CD8-positive, alpha-beta memory T cell (primary cell): ENCODE data around the gene BCCIP. TPM values are rescaled to one million over a fixed set of nuclear protein-coding genes. Genes with fewer than 3 reads are reported as not detected.
A peak's percentile ranks its signal among the peaks of the same experiment; 100 is the strongest.

Source experiments
- CTCF ChIA-PET: fragments of 350-600 bp; sonication (Branson Sonifier 250); formaldehyde crosslinking; loops from one replicate; lab custom pipeline; 2021; ENCODE audit warnings: antibody characterized with exemption; lab: Charles Lee
- POLR2A ChIA-PET: fragments of 350-600 bp; sonication (Branson Sonifier 250); formaldehyde crosslinking; loops from one replicate; lab custom pipeline; 2021; ENCODE audit warnings: antibody characterized with exemption; lab: Charles Lee
- DNase-seq, 5 donors: peaks; one replicate each; pipeline versions ENCODE4 v3.0.0 to v3.0.0-alpha.2; 2020 to 2022; ENCODE audit warnings: mixed read lengths in 1 of 5
- H3K27ac ChIP-seq: one replicate; pipeline ENCODE4 v1.7.0; 2013; ENCODE audit warnings: low read depth, mild to moderate bottlenecking, low read length, moderate library complexity
- H3K27me3 ChIP-seq: 2 replicates; pipeline ENCODE4 v1.7.0; 2013; ENCODE audit warnings: low read length, mild to moderate bottlenecking; ENCODE audit not compliant: insufficient read depth, poor library complexity, severe bottlenecking
- H3K36me3 ChIP-seq: 2 replicates; pipeline ENCODE4 v1.7.0; 2013; ENCODE audit warnings: mild to moderate bottlenecking, low read length, moderate library complexity; ENCODE audit not compliant: insufficient read depth
- H3K4me1 ChIP-seq: 2 replicates; pipeline ENCODE4 v1.7.0; 2013; ENCODE audit warnings: mild to moderate bottlenecking, low read length, moderate library complexity; ENCODE audit not compliant: insufficient read depth
- H3K4me3 ChIP-seq: 2 replicates; pipeline ENCODE4 v1.7.0; 2013; ENCODE audit warnings: mild to moderate bottlenecking, low read length
- H3K9me3 ChIP-seq: 2 replicates; pipeline ENCODE4 v1.7.0; 2013; ENCODE audit warnings: mild to moderate bottlenecking, low read length
- H3K27ac Mint-ChIP-seq, 8 donors: one replicate each; pipeline ENCODE4 v1.8.0; 2020 to 2021; ENCODE audit warnings: mixed read lengths in 8 of 8, mild to moderate bottlenecking in 6 of 8, inconsistent platforms in 3 of 8, moderate library complexity in 3 of 8
- H3K27me3 Mint-ChIP-seq, 2 donors: one replicate each; pipeline ENCODE4 v1.8.0; 2020 to 2021; ENCODE audit warnings: mixed read lengths in 2 of 2, mild to moderate bottlenecking in 1 of 2, moderate library complexity in 1 of 2
- H3K36me3 Mint-ChIP-seq, 3 donors: one replicate each; pipeline ENCODE4 v1.8.0; 2020 to 2021; ENCODE audit warnings: mixed read lengths in 3 of 3, inconsistent platforms in 1 of 3, mild to moderate bottlenecking in 1 of 3
- H3K4me1 Mint-ChIP-seq, 3 donors: one replicate each; pipeline ENCODE4 v1.8.0; 2020 to 2021; ENCODE audit warnings: mixed read lengths in 3 of 3, inconsistent platforms in 1 of 3, mild to moderate bottlenecking in 1 of 3
- H3K4me3 Mint-ChIP-seq, 7 donors: one replicate each; pipeline ENCODE4 v1.8.0; 2020 to 2021; ENCODE audit warnings: mixed read lengths in 7 of 7, mild to moderate bottlenecking in 6 of 7, moderate library complexity in 4 of 7, inconsistent platforms in 2 of 7
- H3K9me3 Mint-ChIP-seq, 5 donors: one replicate each; pipeline ENCODE4 v1.8.0; 2020 to 2022; ENCODE audit warnings: mixed read lengths in 5 of 5, mild to moderate bottlenecking in 3 of 5, moderate library complexity in 2 of 5, inconsistent platforms in 1 of 5
- polyA plus RNA-seq: library from polyadenylated mRNA; unstranded; fragments of 300-500 nt; fragmentation: Illumina TruSeq; gene quantifications from one replicate; pipeline ENCODE4 v1.2.3, GENCODE V29; 2021
- total RNA-seq, 2 experiments: library from RNA; stranded (reverse); gene quantifications; one replicate each; pipeline ENCODE4 v1.2.3, GENCODE V29; 2021

The BCCIP gene
- total and polyA plus RNA-seq, 3 experiments from 2014 or later, result 84.4 to 130 (median 129) TPM

GRCh38 chr10:125848857-125849256 lies 25.5 kb downstream of the BCCIP start:
- H3K36me3 ChIP-seq, result no peaks in the 10 kb centered on the region
- H3K27me3 ChIP-seq, result no peaks in the 10 kb centered on the region
- Mint-ChIP-seq H3K27me3 (no peaks in the 10 kb centered on the region), H3K27ac (peak overlapping the region in 1 of 8 donors; percentile 78), H3K4me3 (no peak overlapping the region), H3K36me3 (peaks cover 3 to 58% (median 8%) of the 10 kb centered on the region in 3 donors), H3K9me3 (no peaks in the 10 kb centered on the region), H3K4me1 (peaks cover 0 to 4% (median 0%) of the 10 kb centered on the region in 3 donors)
- H3K4me3 ChIP-seq, result no peak overlapping the region
- H3K27ac ChIP-seq, result no peak overlapping the region
- no peaks in the 10 kb centered on the region for H3K4me1 ChIP-seq
- ChIA-PET CTCF (no interaction called here), POLR2A (no interaction called here)
- no peak for DNase-seq
- H3K9me3 ChIP-seq, result no peaks in the 10 kb centered on the region

DNA sequence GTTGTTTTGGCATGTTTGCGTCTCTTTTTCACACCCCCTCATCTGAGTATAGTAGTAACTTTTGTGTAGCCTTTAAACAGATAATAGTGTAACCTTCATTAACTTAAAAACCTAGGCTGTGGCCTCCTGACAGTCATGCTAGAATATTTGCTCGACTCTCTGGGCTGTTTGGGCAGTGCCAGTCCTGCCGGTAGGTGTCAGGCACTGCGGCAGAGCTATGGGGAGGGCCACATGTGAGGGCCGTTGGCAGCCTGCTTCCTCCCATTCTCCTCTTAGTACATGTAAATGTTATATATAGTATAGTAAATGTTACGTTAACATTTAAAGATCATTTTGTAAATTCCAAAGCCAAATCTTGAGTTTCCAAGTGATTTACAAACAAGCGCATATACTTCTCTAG lies 26.1 kb downstream of the BCCIP start:
- no peak overlapping the region for H3K4me3 ChIP-seq
- no peak for DNase-seq
- H3K27me3 ChIP-seq, result no peaks in the 10 kb centered on the region
- Mint-ChIP-seq H3K27me3 (no peaks in the 10 kb centered on the region), H3K4me1 (peaks cover 0 to 4% (median 0%) of the 10 kb centered on the region in 3 donors), H3K4me3 (no peak overlapping the region), H3K27ac (no peak overlapping the region), H3K36me3 (peaks cover 3 to 55% (median 8%) of the 10 kb centered on the region in 3 donors), H3K9me3 (no peaks in the 10 kb centered on the region)
- ChIA-PET CTCF (no interaction called here), POLR2A (no interaction called here)
- no peaks in the 10 kb centered on the region for H3K36me3 ChIP-seq
- H3K4me1 ChIP-seq, result no peaks in the 10 kb centered on the region
- H3K27ac ChIP-seq, result no peak overlapping the region
- H3K9me3 ChIP-seq, result no peaks in the 10 kb centered on the region

DNA sequence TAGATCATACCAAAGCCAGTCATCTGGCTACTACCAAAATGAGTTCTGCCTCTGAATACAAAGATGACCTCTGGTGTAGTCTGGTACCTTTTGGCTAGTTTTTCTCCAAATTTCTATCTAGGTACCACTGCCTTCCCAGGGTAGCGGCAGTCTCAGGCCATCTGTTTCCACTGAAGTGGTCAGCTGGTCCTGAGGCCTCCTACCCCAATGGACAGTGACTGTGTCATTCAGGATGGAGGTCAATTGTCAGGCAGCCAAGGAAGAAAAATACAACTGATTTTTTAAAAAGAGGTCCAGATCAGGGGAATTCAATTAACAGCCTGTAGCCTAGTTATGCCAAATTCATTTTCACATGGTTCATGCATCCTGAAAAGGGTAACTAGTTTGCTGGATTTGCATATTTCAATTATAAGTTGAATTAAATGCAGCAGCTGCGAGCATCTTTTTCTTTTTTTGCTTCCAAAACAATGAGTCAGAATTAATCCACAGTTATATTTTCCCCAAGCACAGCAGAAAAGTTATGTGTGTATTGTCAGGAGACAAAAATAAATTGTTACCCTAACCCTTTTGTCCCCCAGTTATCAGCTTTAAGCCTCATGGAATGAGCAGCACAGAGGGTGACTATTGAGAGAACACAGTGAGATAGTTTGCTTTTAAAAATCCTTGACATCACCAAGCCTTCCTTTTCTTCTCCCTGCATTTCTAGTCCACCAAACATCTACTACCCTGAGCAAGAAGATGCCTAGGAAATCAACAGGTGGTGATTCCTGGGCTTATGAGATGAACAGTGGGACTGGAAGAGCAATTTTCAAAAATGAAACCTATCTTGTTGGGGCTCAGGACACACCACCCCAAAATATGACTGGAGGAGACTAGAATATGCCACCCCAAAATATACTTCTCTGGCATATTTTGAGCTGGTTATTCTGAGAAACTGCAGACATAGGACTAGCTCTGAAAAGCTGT lies 27.7 kb downstream of the BCCIP start:
- Histone ChIP-seq H3K27ac (no peak overlapping the region), H3K4me3 (no peak overlapping the region), H3K4me1 (no peaks in the 10 kb centered on the region), H3K9me3 (no peaks in the 10 kb centered on the region), H3K36me3 (no peaks in the 10 kb centered on the region), H3K27me3 (no peaks in the 10 kb centered on the region)
- H3K9me3 Mint-ChIP-seq, result no peaks in the 10 kb centered on the region
- DNase-seq, result no peak
- H3K27me3 Mint-ChIP-seq, result no peaks in the 10 kb centered on the region
- peaks cover 3 to 53% (median 8%) of the 10 kb centered on the region in 3 donors for H3K36me3 Mint-ChIP-seq
- H3K4me1 Mint-ChIP-seq, result peaks cover 0 to 4% (median 0%) of the 10 kb centered on the region in 3 donors
- CTCF ChIA-PET, result no interaction called here
- POLR2A ChIA-PET, result no interaction called here
- no peak overlapping the region for H3K4me3 Mint-ChIP-seq
- peak overlapping the region in 2 of 8 donors; percentile 15 to 38 for H3K27ac Mint-ChIP-seq

- ChIA-PET CTCF (no interaction called here), POLR2A (no interaction called here)
- Mint-ChIP-seq H3K27ac (no peak overlapping the region), H3K36me3 (peaks cover 3 to 44% (median 6%) of the 10 kb centered on the region in 3 donors), H3K4me3 (no peak overlapping the region), H3K9me3 (no peaks in the 10 kb centered on the region), H3K27me3 (no peaks in the 10 kb centered on the region), H3K4me1 (peaks cover 0 to 4% (median 0%) of the 10 kb centered on the region in 3 donors)
- H3K9me3 ChIP-seq, result no peaks in the 10 kb centered on the region
- no peak for DNase-seq
- H3K27ac ChIP-seq, result no peak overlapping the region
- no peaks in the 10 kb centered on the region for H3K36me3 ChIP-seq
- H3K27me3 ChIP-seq, result no peaks in the 10 kb centered on the region
- H3K4me3 ChIP-seq, result no peak overlapping the region
- H3K4me1 ChIP-seq, result no peaks in the 10 kb centered on the region
Observed at GRCh38 chr10:125852487-125852886, 29.1 kb downstream of the BCCIP start.

- no peak for DNase-seq
- Mint-ChIP-seq H3K36me3 (peaks cover 0 to 20% (median 0%) of the 10 kb centered on the region in 3 donors), H3K4me3 (no peak overlapping the region), H3K4me1 (no peaks in the 10 kb centered on the region), H3K9me3 (no peaks in the 10 kb centered on the region), H3K27me3 (no peaks in the 10 kb centered on the region), H3K27ac (no peak overlapping the region)
- Histone ChIP-seq H3K9me3 (no peaks in the 10 kb centered on the region), H3K27me3 (no peaks in the 10 kb centered on the region), H3K27ac (no peak overlapping the region), H3K4me3 (no peak overlapping the region), H3K4me1 (no peaks in the 10 kb centered on the region), H3K36me3 (no peaks in the 10 kb centered on the region)
- POLR2A ChIA-PET, result no interaction called here
- CTCF ChIA-PET, result interaction anchor here (1.2 kb wide), 1 partner anchor 12 kb away, joined by 3 read pairs; no protein-coding TSS in a partner anchor
Observed at GRCh38 chr10:125857185-125857760, 33.9 kb downstream of the BCCIP start.

GRCh38 chr10:125859128-125859817 lies 35.9 kb downstream of the BCCIP start:
- H3K27me3 Mint-ChIP-seq, result no peaks in the 10 kb centered on the region
- Histone ChIP-seq H3K36me3 (no peaks in the 10 kb centered on the region), H3K4me1 (no peaks in the 10 kb centered on the region), H3K27ac (no peak overlapping the region), H3K4me3 (no peak overlapping the region), H3K27me3 (no peaks in the 10 kb centered on the region), H3K9me3 (no peaks in the 10 kb centered on the region)
- DNase-seq, result no peak
- no peak overlapping the region for H3K27ac Mint-ChIP-seq
- no peak overlapping the region for H3K4me3 Mint-ChIP-seq
- H3K36me3 Mint-ChIP-seq, result peaks cover 0 to 7% (median 1%) of the 10 kb centered on the region in 3 donors
- CTCF ChIA-PET, result interaction anchor here (1.6 kb wide), 1 partner anchor 14 kb away, joined by 3 read pairs; no protein-coding TSS in a partner anchor
- POLR2A ChIA-PET, result no interaction called here
- no peaks in the 10 kb centered on the region for H3K9me3 Mint-ChIP-seq
- H3K4me1 Mint-ChIP-seq, result no peaks in the 10 kb centered on the region

- no peak overlapping the region for H3K4me3 ChIP-seq
- ChIA-PET CTCF (no interaction called here), POLR2A (no interaction called here)
- no peaks in the 10 kb centered on the region for H3K4me1 Mint-ChIP-seq
- H3K27me3 ChIP-seq, result no peaks in the 10 kb centered on the region
- DNase-seq, result no peak
- H3K9me3 Mint-ChIP-seq, result no peaks in the 10 kb centered on the region
- H3K27me3 Mint-ChIP-seq, result no peaks in the 10 kb centered on the region
- no peaks in the 10 kb centered on the region for H3K36me3 ChIP-seq
- H3K27ac ChIP-seq, result no peak overlapping the region
- peaks cover 0 to 15% (median 1%) of the 10 kb centered on the region in 3 donors for H3K36me3 Mint-ChIP-seq
- no peak overlapping the region for H3K4me3 Mint-ChIP-seq
- H3K27ac Mint-ChIP-seq, result no peak overlapping the region
- no peaks in the 10 kb centered on the region for H3K9me3 ChIP-seq
- no peaks in the 10 kb centered on the region for H3K4me1 ChIP-seq
Observed at GRCh38 chr10:125865120-125865519, 41.8 kb downstream of the BCCIP start.
